Mammary epithelial cell (primary cell): ENCODE results near the gene HOXA6.

ENCODE experiments used
- EZH2 ChIP-seq: IDR thresholded peaks from 2 replicates; pipeline ENCODE4 v1.6.1; 2012; ENCODE audit warnings: low read length, inconsistent platforms, borderline replicate concordance
- TF ChIP-seq, protein P1 (sequence below), 2 donors: IDR thresholded peaks in 1 of 2; conservative IDR thresholded peaks in 1 of 2; 2 replicates each; pipeline ENCODE4 v1.5.1; 2011 to 2012; ENCODE audit warnings: inconsistent platforms in 2 of 2, low read length in 2 of 2, mild to moderate bottlenecking in 2 of 2, control low read depth in 1 of 2, low read depth in 1 of 2; ENCODE audit not compliant: insufficient read depth in 1 of 2; ENCODE audit errors: extremely low read depth in 1 of 2

DNA sequence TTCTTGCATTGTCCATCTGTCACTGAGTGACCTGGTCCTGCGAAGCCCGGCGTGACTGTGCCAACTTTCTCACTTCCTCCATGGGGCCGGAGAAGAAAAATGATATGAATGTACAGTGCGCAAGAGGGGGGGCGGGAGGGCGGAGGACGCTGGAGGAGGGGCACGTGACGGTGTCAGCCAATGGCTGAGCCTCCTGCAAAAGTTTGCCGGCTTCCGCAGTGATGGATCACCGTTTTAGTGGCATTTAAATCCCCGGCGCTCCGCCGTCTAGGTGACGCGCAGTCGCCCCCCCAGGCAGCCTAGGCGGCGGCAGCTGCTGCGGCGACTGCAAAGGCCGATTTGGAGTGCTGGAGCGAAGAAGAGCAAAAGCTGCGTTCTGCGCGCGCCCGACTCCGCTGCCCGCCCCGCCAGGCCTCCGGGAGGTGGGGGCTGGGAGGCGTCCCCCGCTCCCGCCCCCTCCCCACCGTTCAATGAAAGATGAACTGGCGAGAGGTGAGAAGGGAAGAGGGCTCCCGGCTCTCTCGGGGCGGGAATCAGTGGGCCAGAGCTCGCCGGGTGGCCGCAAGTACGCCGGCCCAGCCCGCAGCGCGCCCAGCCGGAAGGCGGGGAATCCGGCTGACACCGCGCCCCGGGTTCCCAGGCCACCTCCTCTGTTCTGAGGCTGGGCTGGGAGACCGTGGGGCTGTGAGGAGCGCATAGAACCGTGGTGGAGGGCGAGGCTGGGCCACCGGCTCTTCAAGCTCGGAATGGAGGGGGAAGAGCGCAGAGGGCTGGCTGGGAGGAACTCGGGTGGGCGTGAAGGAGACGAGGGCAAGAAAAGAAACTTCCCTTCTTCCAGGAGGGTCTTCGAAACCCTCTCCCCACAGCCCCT, 51.4 kb downstream of the HOXA6 start, which contains the start of gene HOXA1:
- TF ChIP-seq, protein P1, sequence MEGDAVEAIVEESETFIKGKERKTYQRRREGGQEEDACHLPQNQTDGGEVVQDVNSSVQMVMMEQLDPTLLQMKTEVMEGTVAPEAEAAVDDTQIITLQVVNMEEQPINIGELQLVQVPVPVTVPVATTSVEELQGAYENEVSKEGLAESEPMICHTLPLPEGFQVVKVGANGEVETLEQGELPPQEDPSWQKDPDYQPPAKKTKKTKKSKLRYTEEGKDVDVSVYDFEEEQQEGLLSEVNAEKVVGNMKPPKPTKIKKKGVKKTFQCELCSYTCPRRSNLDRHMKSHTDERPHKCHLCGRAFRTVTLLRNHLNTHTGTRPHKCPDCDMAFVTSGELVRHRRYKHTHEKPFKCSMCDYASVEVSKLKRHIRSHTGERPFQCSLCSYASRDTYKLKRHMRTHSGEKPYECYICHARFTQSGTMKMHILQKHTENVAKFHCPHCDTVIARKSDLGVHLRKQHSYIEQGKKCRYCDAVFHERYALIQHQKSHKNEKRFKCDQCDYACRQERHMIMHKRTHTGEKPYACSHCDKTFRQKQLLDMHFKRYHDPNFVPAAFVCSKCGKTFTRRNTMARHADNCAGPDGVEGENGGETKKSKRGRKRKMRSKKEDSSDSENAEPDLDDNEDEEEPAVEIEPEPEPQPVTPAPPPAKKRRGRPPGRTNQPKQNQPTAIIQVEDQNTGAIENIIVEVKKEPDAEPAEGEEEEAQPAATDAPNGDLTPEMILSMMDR (conservative IDR thresholded peaks at IDR 0.05 in 1 of 2, IDR thresholded peaks at IDR 0.05 in 1 of 2; ENCODE audit: extremely low read depth in 1 of 2, insufficient read depth in 1 of 2, low read depth in 1 of 2, low read length in 2 of 2) = no peak
- TF ChIP-seq EZH2 = no peak
